SK-N-SH (cell line): ENCODE results near the gene SNX32.

Source experiments
- CTCF ChIP-seq: fragments of 200-600 bp; sonication (generic); IDR thresholded peaks from 2 replicates; pipeline ENCODE4 v1.6.1; 2017; ENCODE audit warnings: antibody characterized with exemption, mild to moderate bottlenecking, moderate library complexity
- EP300 ChIP-seq, 2 experiments: IDR thresholded peaks; 2 replicates each; pipeline versions ENCODE4 v1.4.0 to v1.6.1; 2012; ENCODE audit warnings: borderline replicate concordance in 1 of 2, low read depth in 1 of 2, low read length in 1 of 2
- NFIC ChIP-seq: IDR thresholded peaks from 2 replicates; pipeline ENCODE4 v1.4.0; 2012; ENCODE audit warnings: borderline replicate concordance
- NRF1 ChIP-seq: IDR thresholded peaks from 2 replicates; pipeline ENCODE4 v1.6.1; 2012; ENCODE audit warnings: low read depth, mild to moderate bottlenecking, low read length
- RAD21 ChIP-seq: IDR thresholded peaks from 2 replicates; pipeline ENCODE4 v1.6.1; 2012; ENCODE audit warnings: mild to moderate bottlenecking, low read length
- RFX5 ChIP-seq: IDR thresholded peaks from 2 replicates; pipeline ENCODE4 v1.6.1; 2012; ENCODE audit warnings: mild to moderate bottlenecking, improper control_type of control experiment, low read length

GRCh38 chr11:65793625-65794400 is 40.0 kb upstream of the SNX32 start:
- TF ChIP-seq NRF1 (no peak), CTCF (no peak), RFX5 (no peak), RAD21 (no peak), NFIC (no peak), EP300 (IDR thresholded peaks at IDR 0.05; ENCODE audit: borderline replicate concordance in 1 of 2, low read depth in 1 of 2, low read length in 1 of 2) (no peak)
